Esophagus (tissue), 2 donors: ENCODE data around the gene CCL3. TPM values are rescaled to one million over a fixed set of nuclear protein-coding genes. Genes with fewer than 3 reads are reported as not detected.

Experiments used
- H3K27ac ChIP-seq, 2 donors: one replicate each; pipeline ENCODE4 v1.5.1; 2013; ENCODE audit warnings: low read depth in 2 of 2, mild to moderate bottlenecking in 2 of 2, inconsistent platforms in 1 of 2, low read length in 1 of 2, moderate library complexity in 1 of 2
- H3K27me3 ChIP-seq, 2 donors: one replicate each; pipeline ENCODE4 v1.6.1; 2013; ENCODE audit warnings: low read length in 2 of 2, control low read depth in 1 of 2, mild to moderate bottlenecking in 1 of 2; ENCODE audit not compliant: insufficient read depth in 2 of 2, control insufficient read depth in 1 of 2
- H3K36me3 ChIP-seq, 2 donors: one replicate each; pipeline ENCODE4 v1.6.1; 2013; ENCODE audit warnings: low read length in 1 of 2; ENCODE audit not compliant: control insufficient read depth in 2 of 2, insufficient read depth in 2 of 2
- H3K4me1 ChIP-seq, 2 donors: one replicate each; pipeline ENCODE4 v1.6.1; 2013; ENCODE audit warnings: low read length in 1 of 2; ENCODE audit not compliant: control insufficient read depth in 2 of 2, insufficient read depth in 2 of 2
- H3K4me3 ChIP-seq, 2 donors: one replicate each; pipeline ENCODE4 v1.5.1; 2013; ENCODE audit warnings: low read length in 2 of 2, mild to moderate bottlenecking in 2 of 2, low read depth in 1 of 2, moderate library complexity in 1 of 2
- H3K9me3 ChIP-seq, 2 donors: one replicate each; pipeline ENCODE4 v1.6.1; 2013; ENCODE audit warnings: mild to moderate bottlenecking in 2 of 2, low read depth in 1 of 2, low read length in 1 of 2, moderate library complexity in 1 of 2; ENCODE audit not compliant: control insufficient read depth in 2 of 2, insufficient read depth in 1 of 2
- whole genome bisulfite sequencing, 2 donors: extraction: QIAGEN DNeasy Blood & Tissue Kit; methylation state at CpG; one replicate each; pipeline ENCODE4 v1.1.7; 2013; 5-methylcytosine and 5-hydroxymethylcytosine counted together
- polyA plus RNA-seq, 2 donors: library from polyadenylated mRNA; stranded (reverse); fragments of 200-250 nt; gene quantifications; one replicate each; pipeline ENCODE4 v1.2.3, GENCODE V29; 2013
- donor health status: healthy with polysubstance abuse.
- donor health status: Bipolar disorder and iron deficiency.

The CCL3 gene
- under 1 TPM; 0.86 to 0.89 TPM for polyA plus RNA-seq

GRCh38 chr17:36089888-36090836, at the start of gene CCL3:
TSS of gene CCL3 (minus strand) at chr17:36090143. CDS start at chr17:36090058, 85 bp downstream.
- peaks cover 0 to 3% of the 10 kb centered on the region in 2 donors for H3K4me1 ChIP-seq
- 48 to 69% methylated on average over 9 of the region's 9 CpGs for WGBS, 2 donors
- H3K27ac ChIP-seq = no peak within 1 kb of the TSS
- H3K4me3 ChIP-seq = no peak within 1 kb of the TSS
- no peaks in the 10 kb centered on the region for H3K9me3 ChIP-seq
- no peaks in the 10 kb centered on the region for H3K27me3 ChIP-seq
- H3K36me3 ChIP-seq = no peaks in the 10 kb centered on the region

- Histone ChIP-seq H3K27ac (no peak overlapping the region), H3K36me3 (no peaks in the 10 kb centered on the region), H3K27me3 (no peaks in the 10 kb centered on the region), H3K4me1 (no peaks in the 10 kb centered on the region), H3K4me3 (no peak overlapping the region), H3K9me3 (no peaks in the 10 kb centered on the region)
- 45 to 55% methylated on average over 1 of the region's 1 CpG for WGBS, 2 donors
Measured at GRCh38 chr17:36136439-36136838, 46.5 kb upstream of the CCL3 start.

- 76 to 81% methylated on average over 1 of the region's 1 CpG for WGBS, 2 donors
Measured at GRCh38 chr17:36136036-36136435, 46.1 kb upstream of the CCL3 start.

GRCh38 chr17:36135465-36135864, 45.5 kb upstream of the CCL3 start:
- Histone ChIP-seq H3K9me3 (no peaks in the 10 kb centered on the region), H3K4me1 (no peaks in the 10 kb centered on the region), H3K27ac (no peak overlapping the region), H3K4me3 (no peak overlapping the region), H3K27me3 (no peaks in the 10 kb centered on the region), H3K36me3 (no peaks in the 10 kb centered on the region)
- 79 to 86% methylated on average over 4 of the region's 4 CpGs for WGBS, 2 donors

More at GRCh38 chr17:36136036-36136435, 46.1 kb upstream of the CCL3 start:
- Histone ChIP-seq H3K9me3 (no peaks in the 10 kb centered on the region), H3K27me3 (no peaks in the 10 kb centered on the region), H3K4me1 (no peaks in the 10 kb centered on the region), H3K36me3 (no peaks in the 10 kb centered on the region), H3K4me3 (no peak overlapping the region), H3K27ac (no peak overlapping the region)

- H3K36me3 ChIP-seq = no peaks in the 10 kb centered on the region
- H3K9me3 ChIP-seq = no peaks in the 10 kb centered on the region
- H3K4me1 ChIP-seq = no peaks in the 10 kb centered on the region
- 44 to 48% methylated on average over 4 of the region's 4 CpGs for WGBS, 2 donors
- H3K27me3 ChIP-seq = no peaks in the 10 kb centered on the region
- H3K4me3 ChIP-seq = no peak overlapping the region
- no peak overlapping the region for H3K27ac ChIP-seq
Measured at GRCh38 chr17:36133602-36134236, 43.8 kb upstream of the CCL3 start.

- WGBS, 2 donors = 53 to 59% methylated on average over 2 of the region's 2 CpGs
- H3K27ac ChIP-seq = no peak overlapping the region
- no peaks in the 10 kb centered on the region for H3K9me3 ChIP-seq
- no peaks in the 10 kb centered on the region for H3K27me3 ChIP-seq
- no peak overlapping the region for H3K4me3 ChIP-seq
- no peaks in the 10 kb centered on the region for H3K36me3 ChIP-seq
- H3K4me1 ChIP-seq = no peaks in the 10 kb centered on the region
Measured at GRCh38 chr17:36132421-36132831, 42.5 kb upstream of the CCL3 start.

- Histone ChIP-seq H3K27ac (no peak overlapping the region), H3K9me3 (no peaks in the 10 kb centered on the region), H3K27me3 (no peaks in the 10 kb centered on the region), H3K36me3 (no peaks in the 10 kb centered on the region), H3K4me3 (no peak overlapping the region), H3K4me1 (no peaks in the 10 kb centered on the region)
- 87 to 93% methylated on average over 3 of the region's 3 CpGs for WGBS, 2 donors
Measured at GRCh38 chr17:36131931-36132330, 42.0 kb upstream of the CCL3 start.

- H3K27me3 ChIP-seq = no peaks in the 10 kb centered on the region
- no peak overlapping the region for H3K27ac ChIP-seq
- no peaks in the 10 kb centered on the region for H3K4me1 ChIP-seq
- no peak overlapping the region for H3K4me3 ChIP-seq
- H3K9me3 ChIP-seq = no peaks in the 10 kb centered on the region
- WGBS, 2 donors = 47 to 48% methylated on average over 2 of the region's 2 CpGs
- no peaks in the 10 kb centered on the region for H3K36me3 ChIP-seq
Measured at GRCh38 chr17:36131421-36131820, 41.5 kb upstream of the CCL3 start.

GRCh38 chr17:36130346-36130745, 40.4 kb upstream of the CCL3 start:
- H3K9me3 ChIP-seq = peaks cover 3% of the 10 kb centered on the region in 2 donors
- WGBS, 2 donors = 59 to 75% methylated on average over 5 of the region's 5 CpGs
- H3K27ac ChIP-seq = no peak overlapping the region
- H3K36me3 ChIP-seq = no peaks in the 10 kb centered on the region
- no peaks in the 10 kb centered on the region for H3K27me3 ChIP-seq
- H3K4me3 ChIP-seq = no peak overlapping the region
- H3K4me1 ChIP-seq = no peaks in the 10 kb centered on the region
